Adrenal gland (tissue), 12 donors: Measurements from ENCODE around the gene INAFM2. TPM values are rescaled to one million over a fixed set of nuclear protein-coding genes. Genes with fewer than 3 reads are reported as not detected.
A peak's percentile ranks its signal among the peaks of the same experiment; 100 is the strongest.

Experiments used
- DNase-seq, 7 donors: peaks; one replicate each; pipeline ENCODE4 v3.0.0-alpha.2; 2019 to 2020
- H3K27ac ChIP-seq, 5 donors: fragments of 200-600 bp; sonication (generic) in 4 of 5; 1 replicate in 3 of 5; 2 replicates in 2 of 5; pipeline versions ENCODE4 v1.5.1 to v1.8.0; 2016 to 2020; ENCODE audit warnings: mild to moderate bottlenecking in 1 of 5
- H3K27me3 ChIP-seq: fragments of 200-600 bp; 2 replicates; pipeline ENCODE4 v1.8.0; 2021
- H3K36me3 ChIP-seq, 2 donors: fragments of 200-600 bp; replicated peaks in 1 of 2; 1 replicate in 1 of 2; 2 replicates in 1 of 2; pipeline versions ENCODE4 v1.5.1 to v1.8.0; 2018 to 2022
- H3K4me1 ChIP-seq, 2 donors: fragments of 200-600 bp; replicated peaks in 1 of 2; 1 replicate in 1 of 2; 2 replicates in 1 of 2; pipeline versions ENCODE4 v1.5.1 to v1.8.0; 2018 to 2021
- H3K4me3 ChIP-seq, 4 donors: fragments of 200-600 bp; sonication (generic) in 3 of 4; one replicate each; pipeline ENCODE4 v1.5.1; 2016 to 2018
- H3K9me3 ChIP-seq, 3 donors: fragments of 200-600 bp; sonication (generic) in 1 of 3; replicated peaks in 1 of 3; 1 replicate in 2 of 3; 2 replicates in 1 of 3; pipeline versions ENCODE4 v1.5.1 to v1.8.0; 2016 to 2021
- CTCF ChIP-seq, 6 experiments: fragments of 450-650 bp in 4 of 6; fragments of 200-600 bp in 2 of 6; sonication (generic) in 1 of 6; IDR thresholded peaks; 1 replicate in 5 of 6; 2 replicates in 1 of 6; pipeline versions ENCODE4 v1.5.1 to v1.8.0; 2016 to 2021; ENCODE audit warnings: antibody characterized with exemption in 6 of 6, mild to moderate bottlenecking in 2 of 6, moderate library complexity in 1 of 6
- POLR2A ChIP-seq, 2 donors: fragments of 450-650 bp; IDR thresholded peaks; one replicate each; pipeline ENCODE4 v1.6.1; 2017; ENCODE audit warnings: antibody characterized with exemption in 2 of 2, mild to moderate bottlenecking in 2 of 2, moderate library complexity in 1 of 2
- WGBS, 4 donors: extraction: QIAGEN DNeasy Blood & Tissue Kit in 2 of 4; methylation state at CpG; one replicate each; pipeline versions ENCODE4 v1.1.5 to v1.1.7; 2013 to 2017; 5-methylcytosine and 5-hydroxymethylcytosine counted together
- intact Hi-C, 2 donors: fragments of 100-400 bp; cut with DNase I; formaldehyde crosslinking; loops; one replicate each; pipeline versions ENCODE4 v1.14.1 to v1.15.0; 2022 to 2023
- polyA plus RNA-seq, 3 donors: library from polyadenylated mRNA; stranded (reverse); fragments of 200-250 nt in 2 of 3; fragments of 350-450 nt in 1 of 3; fragmentation: Illumina TruSeq in 1 of 3; extraction: RNeasy Lipid Tissue Mini Kit (QIAGEN cat#74804) in 1 of 3; gene quantifications; one replicate each; pipeline ENCODE4 v1.2.3, GENCODE V29; 2013 to 2014
- total RNA-seq, 9 donors: library from RNA; depleted of rRNA in 4 of 9; stranded (reverse); fragments of >200 nt in 4 of 9; fragments of 120-200 nt in 1 of 9; fragmentation: NEBNext Ultra II Directional in 1 of 9; extraction: Animal tissue kit (Norgen Biotek cat#: 25700) in 1 of 9; gene quantifications; one replicate each; pipeline versions ENCODE4 v1.1.0 to v1.2.4, GENCODE V29; 2013 to 2023
- donor health status: healthy with polysubstance abuse.
- donor health status: Bipolar disorder and iron deficiency.
- donor health status: DM: yes; HTN: yes; CAD: no.
- donor health status: DM: no; HTN: no; CAD: no.
- donor health status: DM: no; HTN: no; CAD: no.
- donor health status: DM: yes; HTN: yes; CAD: no.

INAFM2 gene
- total and polyA plus RNA-seq, 12 donors: 10.6 to 25.5 (median 20.1) TPM

- Histone ChIP-seq H3K9me3 (no peaks in the 10 kb centered on the region), H3K27me3 (no peaks in the 10 kb centered on the region), H3K27ac (peak overlapping the region in 3 of 5 donors; percentile 50 to 91 (median 85)), H3K36me3 (no peaks in the 10 kb centered on the region), H3K4me1 (peaks cover 21 to 47% of the 10 kb centered on the region in 2 donors), H3K4me3 (no peak overlapping the region)
- intact Hi-C loops: no loop called here
- DNase-seq: peak in 2 of 7 donors; percentile 21 to 62
- WGBS, 4 donors: 84 to 91% (median 91%) methylated on average over 16 to 26 of the region's 26 CpGs
- TF ChIP-seq CTCF (IDR thresholded peaks at IDR 0.05): no peak
- TF ChIP-seq POLR2A (IDR thresholded peaks at IDR 0.05): no peak
Measured at GRCh38 chr15:40334941-40335795, 11.7 kb downstream of the INAFM2 start.

GRCh38 chr15:40335938-40336743 is 12.6 kb downstream of the INAFM2 start:
- Histone ChIP-seq H3K4me1 (peaks cover 30 to 47% of the 10 kb centered on the region in 2 donors), H3K27me3 (no peaks in the 10 kb centered on the region), H3K27ac (peak overlapping the region in 1 of 5 donors; percentile 91), H3K9me3 (no peaks in the 10 kb centered on the region), H3K36me3 (no peaks in the 10 kb centered on the region), H3K4me3 (no peak overlapping the region)
- no peak for DNase-seq
- intact Hi-C loops: no loop called here
- no peak for TF ChIP-seq POLR2A (IDR thresholded peaks at IDR 0.05)
- no peak for TF ChIP-seq CTCF (IDR thresholded peaks at IDR 0.05)
- 82 to 90% (median 85%) methylated on average over 2 to 13 of the region's 13 CpGs for WGBS, 4 donors

- H3K27ac ChIP-seq: no peak overlapping the region
- no peak for DNase-seq
- TF ChIP-seq CTCF (IDR thresholded peaks at IDR 0.05) (no peak), POLR2A (IDR thresholded peaks at IDR 0.05) (no peak)
- intact Hi-C loops: no loop called here
- H3K9me3 ChIP-seq: no peaks in the 10 kb centered on the region
- no peak overlapping the region for H3K4me3 ChIP-seq
- H3K36me3 ChIP-seq: no peaks in the 10 kb centered on the region
- H3K4me1 ChIP-seq: peaks cover 31 to 48% of the 10 kb centered on the region in 2 donors
- H3K27me3 ChIP-seq: no peaks in the 10 kb centered on the region
- WGBS, 4 donors: 52 to 80% (median 74%) methylated on average over 2 to 5 of the region's 5 CpGs; no CpG with 5 or more reads in 1 of the 4 donors
Measured at GRCh38 chr15:40336744-40337122, 13.2 kb downstream of the INAFM2 start.

GRCh38 chr15:40337597-40337996 is 14.1 kb downstream of the INAFM2 start:
- Histone ChIP-seq H3K9me3 (no peaks in the 10 kb centered on the region), H3K4me3 (no peak overlapping the region), H3K27ac (peak overlapping the region in 1 of 5 donors; percentile 46), H3K4me1 (peaks cover 31 to 48% of the 10 kb centered on the region in 2 donors), H3K36me3 (no peaks in the 10 kb centered on the region), H3K27me3 (no peaks in the 10 kb centered on the region)
- TF ChIP-seq POLR2A (IDR thresholded peaks at IDR 0.05) (no peak), CTCF (IDR thresholded peaks at IDR 0.05) (no peak)
- intact Hi-C loops: no loop called here
- DNase-seq: no peak
- WGBS, 4 donors: 63 to 80% (median 70%) methylated on average over 5 to 19 of the region's 19 CpGs
